ENCODE data around the gene KCNJ16.
"Not testable (repeated sequence)": the region's sequence is repeated elsewhere in the genome, so short reads cannot be mapped to it uniquely, and the experiment has no call there.

The KCNJ16 gene

DNA sequence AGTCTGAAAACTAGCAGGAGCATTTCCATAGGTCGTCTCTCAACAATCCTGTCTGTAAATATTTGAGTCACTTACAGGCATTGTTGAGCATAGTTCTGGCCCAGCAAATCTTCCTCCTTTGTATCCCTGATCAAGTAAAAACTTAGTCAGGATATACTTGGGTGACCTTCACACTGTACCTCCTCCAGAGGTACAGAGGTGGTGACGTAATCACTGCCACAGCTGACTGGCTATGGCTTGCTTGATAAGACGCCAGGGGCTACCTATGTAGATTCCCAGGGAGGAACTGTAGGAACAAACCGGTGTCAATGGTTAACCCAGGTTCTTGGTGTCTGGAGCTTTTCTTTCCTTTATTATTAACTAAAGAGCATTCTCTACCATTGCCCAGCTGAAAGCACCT lies at the start of gene KCNJ16:
Gene KCNJ16 (plus strand): TSS at position 270 of the 400 bp plus-strand sequence. CDS start 56,863 bp downstream, outside the sequence.
- DNase-seq (ENCODE audit: low read depth) = no peak

DNA sequence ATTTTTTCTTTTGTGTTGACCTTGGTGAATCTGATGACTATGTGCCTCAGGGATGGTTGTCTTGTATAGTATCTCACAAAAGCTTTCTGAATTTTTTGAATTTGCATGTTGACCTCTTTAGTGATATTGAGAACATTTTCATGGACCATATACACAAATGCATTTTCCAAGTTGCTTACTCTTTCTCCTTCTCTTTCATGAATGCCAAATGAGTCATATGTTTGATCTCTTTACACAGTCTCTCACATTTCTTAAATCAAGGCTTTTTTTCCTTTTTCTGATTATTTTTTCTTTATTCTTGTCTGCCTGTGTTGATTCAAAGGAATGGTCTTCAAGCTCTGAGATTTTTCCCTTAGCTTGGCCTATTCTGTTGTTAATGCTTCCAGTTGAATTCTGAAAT lies 46.6 kb upstream of the KCNJ16 start:
- no peak for DNase-seq (ENCODE audit: low read depth)

DNA sequence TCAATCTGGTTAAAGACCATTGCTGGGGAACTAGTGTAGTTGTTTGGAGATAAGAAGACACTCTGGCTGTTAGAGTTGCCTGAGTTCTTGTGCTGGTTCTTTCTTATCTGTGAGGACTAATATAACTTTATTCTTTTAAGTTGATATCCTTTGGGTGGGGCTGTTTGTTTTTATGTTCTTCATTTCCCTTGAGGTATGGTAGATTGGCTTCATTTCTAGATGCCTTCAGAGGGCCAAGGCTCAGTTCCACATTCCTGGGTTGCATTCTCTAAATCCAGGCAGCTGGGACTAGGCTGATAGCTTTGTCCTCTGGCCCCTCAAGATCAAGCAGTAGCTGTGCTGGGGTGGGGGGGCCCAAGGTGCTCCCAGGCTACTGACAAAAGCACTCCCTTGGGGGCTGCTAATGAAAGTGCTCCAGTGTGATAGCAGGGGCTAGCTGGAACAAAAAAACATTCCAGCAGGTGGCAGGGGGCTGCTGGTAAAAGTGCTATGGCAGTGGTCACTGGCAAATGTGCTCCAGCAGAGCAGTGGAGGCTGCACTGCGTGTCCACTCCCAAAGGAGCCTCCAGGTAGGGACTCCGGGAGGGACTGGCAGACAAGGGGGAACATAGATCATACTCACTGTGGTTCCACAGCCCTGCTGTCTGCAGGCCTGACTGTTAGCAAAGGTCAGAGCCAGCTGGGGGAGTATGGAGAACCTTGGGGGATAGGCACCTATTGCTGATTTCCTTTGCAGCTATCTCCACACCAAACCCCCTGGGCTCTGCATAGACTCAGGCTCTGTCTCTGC lies 45.9 kb upstream of the KCNJ16 start:
- no peak for DNase-seq (ENCODE audit: low read depth)

DNA sequence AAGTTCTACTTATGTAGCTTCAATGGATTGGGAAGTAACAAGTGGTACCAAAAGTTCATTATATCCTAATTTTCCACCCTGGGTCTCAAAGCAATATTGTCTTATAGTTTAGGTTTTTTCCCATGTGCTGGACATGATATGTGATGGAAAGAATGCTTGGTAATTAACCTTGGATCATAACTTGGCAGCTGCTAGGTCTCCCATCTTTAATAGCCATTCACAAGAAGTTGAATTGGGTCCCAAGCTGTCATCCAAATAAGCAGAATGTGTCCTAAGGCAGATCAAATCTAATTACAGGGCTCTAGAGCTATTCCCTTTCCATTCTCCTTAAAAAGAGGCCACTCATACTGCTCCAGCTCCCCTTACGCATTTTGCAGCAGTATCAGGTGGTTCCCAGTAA lies 44.7 kb upstream of the KCNJ16 start:
- no peak for DNase-seq (ENCODE audit: low read depth)

DNA sequence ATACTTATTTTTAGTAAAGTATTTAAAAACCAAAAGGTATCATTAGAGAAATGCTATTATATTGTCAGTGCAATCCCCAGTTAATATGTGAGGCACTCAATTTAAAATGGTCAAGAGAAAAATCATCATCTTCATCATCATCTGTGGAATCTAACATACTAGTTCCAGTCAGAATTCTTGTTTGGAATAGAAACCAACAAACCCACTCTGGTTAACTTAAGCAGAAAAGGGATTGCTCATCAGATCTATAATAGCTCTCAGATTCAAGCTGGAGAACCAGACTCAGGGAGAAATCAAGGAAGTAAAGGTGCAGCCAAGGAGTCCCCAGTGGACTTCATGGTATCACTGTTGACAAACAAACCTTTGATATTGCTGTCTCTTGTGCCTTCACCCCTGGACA lies 43.7 kb upstream of the KCNJ16 start:
- no peak for DNase-seq (ENCODE audit: low read depth)

DNA sequence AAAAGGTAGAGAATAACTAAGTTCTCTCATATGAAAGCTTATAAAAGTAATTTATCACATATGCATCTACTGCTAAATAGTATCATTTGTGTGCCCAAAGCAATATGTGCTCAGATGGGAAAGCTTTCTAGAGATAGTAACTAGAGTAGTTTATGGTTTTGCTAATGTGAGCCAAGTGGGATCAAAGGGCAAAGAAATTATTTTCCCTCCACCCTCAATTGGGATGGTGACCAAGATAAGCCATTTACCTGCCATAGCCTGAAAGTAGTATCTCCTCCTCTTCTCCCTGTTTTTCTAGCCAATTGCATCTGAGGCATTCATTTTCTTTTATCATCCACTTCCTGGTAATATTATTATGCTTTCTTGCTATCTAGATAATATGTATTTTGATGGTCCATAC lies 41.9 kb upstream of the KCNJ16 start:
- DNase-seq (ENCODE audit: low read depth) = no peak

DNA sequence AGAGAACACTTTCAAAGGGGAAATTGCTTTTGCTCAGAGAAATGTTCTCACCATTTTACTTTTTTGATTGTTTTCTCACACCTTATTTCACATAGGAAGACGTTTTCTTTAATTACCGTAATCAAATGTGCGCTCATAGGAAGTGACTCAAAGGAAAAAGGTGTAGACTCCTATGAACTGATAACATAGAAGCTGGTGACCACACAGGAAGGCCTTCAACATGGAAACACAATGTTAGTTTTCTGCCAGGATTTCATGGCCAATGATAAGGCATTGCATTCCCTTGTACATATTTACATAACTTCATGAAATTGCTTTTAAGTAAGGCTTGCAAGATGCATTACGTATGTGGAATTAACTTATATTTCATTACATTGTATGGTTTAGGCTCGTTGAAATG lies 40.9 kb upstream of the KCNJ16 start:
- DNase-seq (ENCODE audit: low read depth) = no peak

DNA sequence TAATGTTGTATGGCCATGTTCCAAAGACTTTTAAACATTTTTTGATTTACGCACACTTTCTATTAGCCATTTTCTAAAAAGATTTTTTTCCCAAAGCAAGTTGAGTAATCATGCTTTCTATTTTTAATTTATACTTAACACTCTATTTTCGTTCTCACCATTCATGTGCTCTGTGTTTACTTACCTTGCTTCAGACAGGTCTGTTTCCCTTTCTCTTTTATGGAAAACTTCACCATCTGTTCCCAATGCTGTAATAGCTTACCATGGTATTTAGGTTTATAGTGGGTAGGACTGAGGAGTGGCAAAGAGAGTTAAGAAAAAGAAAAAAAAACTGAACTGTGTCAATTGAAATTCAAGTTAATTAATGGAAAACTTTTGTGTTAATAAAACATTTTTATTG lies 37.5 kb upstream of the KCNJ16 start:
- DNase-seq (ENCODE audit: low read depth) = no peak

DNA sequence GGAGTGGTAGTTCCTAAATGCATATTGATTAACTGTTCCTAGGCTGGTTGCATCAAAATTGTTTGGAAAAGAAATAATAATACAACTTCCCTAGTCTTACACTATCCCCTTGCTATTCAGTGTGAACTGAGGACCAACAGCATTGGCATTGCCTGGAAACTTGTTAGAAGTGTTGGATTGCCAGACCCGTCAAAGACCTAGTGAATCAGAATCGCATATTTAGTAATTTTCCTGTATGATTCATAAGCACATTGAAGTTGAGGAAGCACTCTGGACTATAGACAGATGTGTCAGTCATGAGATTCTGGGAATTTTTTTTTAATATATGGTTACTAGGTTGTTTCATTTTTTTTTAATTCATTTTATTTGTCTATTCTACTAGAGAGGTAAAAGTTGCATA lies 34.7 kb upstream of the KCNJ16 start:
- no peak for DNase-seq (ENCODE audit: low read depth)

DNA sequence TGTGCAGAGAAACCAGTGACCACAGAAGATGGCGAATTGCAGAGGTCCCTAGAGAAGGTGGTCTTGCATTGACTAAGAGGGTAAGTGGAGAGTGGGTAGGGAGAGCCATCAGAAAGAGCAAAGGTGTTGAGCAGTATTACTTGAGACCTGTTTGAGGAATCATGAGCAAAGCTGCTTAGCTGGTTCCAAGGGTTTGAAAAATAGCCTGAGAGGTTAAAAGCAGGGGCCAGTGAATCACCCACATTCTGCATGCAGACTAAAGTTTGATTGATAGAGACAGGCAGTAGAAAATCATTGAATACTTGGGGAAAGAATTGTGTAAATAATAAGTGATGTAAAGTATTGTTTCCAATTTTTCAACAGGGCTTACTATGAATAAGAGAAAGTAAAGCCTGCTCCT lies 34.0 kb upstream of the KCNJ16 start:
- DNase-seq (ENCODE audit: low read depth) = no peak

DNA sequence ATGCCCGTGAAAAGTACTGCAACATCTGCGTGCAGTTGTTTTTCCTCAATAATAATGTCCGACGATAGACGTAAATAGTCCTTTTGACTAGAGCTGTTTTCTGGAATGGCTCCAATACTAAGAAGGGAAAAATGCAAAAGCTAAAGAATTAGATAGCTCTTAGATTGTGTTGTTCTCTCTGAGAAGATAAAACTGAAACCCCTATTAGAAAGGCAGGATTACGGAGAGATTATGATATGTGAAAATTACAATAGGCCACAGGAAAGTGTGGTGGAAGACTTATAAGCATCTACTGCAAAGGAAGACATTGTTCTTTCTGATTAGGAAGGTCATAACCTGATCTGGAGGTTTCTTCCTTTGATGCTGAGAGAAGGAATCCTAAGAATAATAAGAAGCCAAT lies 33.5 kb upstream of the KCNJ16 start:
- DNase-seq (ENCODE audit: low read depth) = no peak

DNA sequence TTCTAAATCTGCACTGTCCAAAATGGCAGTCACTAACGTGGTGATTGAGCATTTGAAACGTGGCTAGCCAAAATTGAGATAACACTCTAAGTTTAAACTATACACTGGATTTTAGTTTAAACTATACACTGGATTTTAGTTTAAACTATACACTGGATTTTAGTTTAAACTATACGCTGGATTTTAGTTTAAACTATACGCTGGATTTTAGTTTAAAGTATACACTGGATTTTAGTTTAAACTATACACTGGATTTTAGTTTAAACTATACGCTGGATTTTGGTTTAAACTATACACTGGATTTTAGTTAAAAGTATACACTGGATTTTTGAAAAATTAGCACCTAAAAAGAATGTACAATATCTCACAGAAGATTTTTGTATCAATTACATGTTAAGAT lies 29.2 kb upstream of the KCNJ16 start:
- DNase-seq (ENCODE audit: low read depth) = not testable (repeated sequence)

DNA sequence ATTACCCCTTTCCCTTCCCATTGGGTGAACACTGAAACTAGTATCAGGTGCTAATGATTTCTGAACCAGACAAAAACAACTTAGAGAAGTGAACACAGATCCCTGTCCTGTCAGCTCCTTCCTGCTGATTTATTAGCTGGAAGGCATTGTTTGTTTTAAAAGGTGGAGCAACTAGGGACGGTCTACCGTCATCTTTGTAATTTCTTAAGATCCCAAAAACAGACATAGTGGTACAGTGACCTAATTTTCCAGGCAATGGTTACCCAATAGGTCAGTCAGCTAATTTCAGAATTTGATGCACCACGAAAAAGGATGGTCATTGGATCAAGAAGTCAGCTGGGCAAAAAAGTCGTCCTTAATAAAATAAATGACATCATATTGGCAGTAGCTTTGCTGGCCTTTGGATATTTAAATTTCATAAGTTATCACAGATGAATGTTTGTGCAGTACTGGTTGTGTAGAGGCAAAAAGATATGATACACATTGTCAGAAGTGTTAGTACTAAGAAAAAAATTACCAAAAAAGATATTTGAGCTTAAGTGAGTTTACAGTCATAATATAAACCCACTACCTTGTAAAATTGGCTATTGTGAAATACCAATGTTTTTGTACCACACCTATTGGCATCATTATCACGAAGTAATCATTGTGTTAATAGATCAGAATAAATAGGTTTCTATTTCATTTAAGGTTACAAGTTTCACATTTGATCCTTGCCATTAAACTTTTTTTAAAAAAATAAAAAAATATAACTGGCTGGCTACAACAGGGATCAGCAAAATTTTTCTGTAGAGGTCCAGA lies 27.2 kb upstream of the KCNJ16 start:
- DNase-seq (ENCODE audit: low read depth) = no peak

DNA sequence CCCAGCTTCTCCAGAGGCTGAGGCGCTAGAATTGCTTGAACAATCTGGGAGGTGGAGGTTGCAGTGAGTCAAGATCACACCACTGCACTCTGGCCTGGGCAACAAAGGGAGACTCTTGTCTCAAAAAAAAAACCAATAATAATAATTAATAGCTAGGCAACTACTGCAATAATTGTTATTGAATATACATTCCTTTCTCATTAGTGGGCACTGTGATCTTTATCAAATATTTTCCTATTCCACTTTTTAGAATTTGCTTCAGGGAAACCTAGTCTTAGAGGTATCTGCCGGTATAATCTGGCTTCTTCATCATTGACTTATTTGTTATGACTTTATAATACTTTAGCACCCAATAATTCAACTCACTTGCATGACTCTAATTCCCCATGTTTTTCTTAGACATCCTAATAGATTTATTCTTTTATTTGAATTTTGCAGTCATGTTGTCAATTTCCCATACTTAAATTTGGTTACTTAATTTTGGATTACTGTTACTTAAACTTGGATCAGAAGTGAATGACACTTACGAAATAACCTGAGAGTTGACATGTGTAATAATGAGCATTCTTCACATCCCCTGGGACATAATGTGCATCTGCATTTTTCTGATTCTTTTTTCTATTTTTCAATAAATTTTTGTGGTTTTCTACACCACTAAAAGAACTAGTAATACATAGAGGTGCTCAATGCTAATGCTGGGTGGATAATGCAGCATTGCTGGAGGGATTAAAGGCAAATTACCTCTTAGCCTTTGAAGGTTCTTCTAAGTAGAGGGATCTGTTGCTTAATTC lies 25.0 kb upstream of the KCNJ16 start:
- DNase-seq (ENCODE audit: low read depth) = no peak

DNA sequence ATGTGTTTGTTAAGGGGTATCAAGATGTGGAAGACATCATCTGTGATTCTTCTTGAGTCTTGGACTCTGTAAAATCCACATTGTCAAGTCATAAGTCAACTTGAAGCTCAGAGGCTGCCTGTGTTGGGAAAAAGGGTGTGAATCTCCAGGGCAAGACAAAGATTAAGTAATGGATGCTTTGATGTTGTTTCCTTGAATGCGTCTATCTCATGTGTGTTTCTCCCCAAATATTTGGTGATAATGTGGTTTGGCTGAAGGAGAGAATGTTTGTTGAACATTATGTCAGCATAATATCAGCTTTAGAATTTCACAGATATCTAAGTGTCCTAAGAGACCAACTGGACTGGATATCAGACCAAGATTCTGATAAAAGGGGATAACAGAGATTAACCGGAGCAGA lies 24.1 kb upstream of the KCNJ16 start:
- no peak for DNase-seq (ENCODE audit: low read depth)

DNA sequence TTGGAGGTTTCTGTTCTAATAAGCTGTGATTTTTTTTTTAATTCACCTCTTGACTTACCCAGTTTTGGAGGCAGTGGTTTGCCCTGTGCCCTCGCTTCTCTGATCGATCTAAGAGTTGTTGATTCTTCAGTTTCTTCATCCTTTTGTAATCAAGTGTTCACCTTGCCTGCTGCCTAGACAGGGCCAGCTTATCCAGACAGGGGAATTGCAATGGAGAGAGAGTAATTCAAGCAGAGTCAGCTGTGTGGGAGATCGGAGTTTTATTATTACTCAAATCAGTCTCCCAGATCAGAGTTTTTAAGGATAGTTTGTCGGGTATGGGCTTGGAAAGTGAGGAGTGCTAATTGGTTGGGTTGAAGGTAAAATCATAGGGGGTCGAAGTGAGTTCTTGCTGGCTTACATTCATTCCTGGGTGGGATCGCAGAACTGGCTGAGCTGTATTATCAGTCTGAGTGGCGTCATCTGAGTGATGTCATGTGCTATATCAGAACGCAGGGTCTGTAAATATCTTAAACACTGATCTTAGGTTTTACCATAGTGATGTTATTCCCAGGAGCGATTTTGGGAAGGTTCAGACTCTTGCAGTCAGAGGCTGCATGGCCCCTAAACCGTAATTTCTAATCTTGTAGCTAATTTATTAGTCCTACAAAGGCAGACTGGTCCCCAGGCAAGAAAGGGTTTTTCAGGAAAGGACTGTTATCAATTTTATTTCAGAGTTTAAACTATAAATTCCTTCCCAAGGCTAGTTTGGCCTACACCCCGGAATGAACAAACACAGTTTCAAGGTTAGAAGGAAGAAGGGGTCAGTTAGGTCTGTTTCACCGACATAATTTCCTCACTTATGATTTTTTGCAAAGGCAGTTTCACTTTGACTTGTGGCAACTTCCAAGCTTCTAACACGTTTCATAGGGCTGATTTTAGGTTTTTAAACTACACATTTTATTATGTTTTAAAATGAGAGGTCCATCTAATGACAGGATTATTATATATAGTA lies 21.5 kb upstream of the KCNJ16 start:
- no peak for DNase-seq (ENCODE audit: low read depth)

DNA sequence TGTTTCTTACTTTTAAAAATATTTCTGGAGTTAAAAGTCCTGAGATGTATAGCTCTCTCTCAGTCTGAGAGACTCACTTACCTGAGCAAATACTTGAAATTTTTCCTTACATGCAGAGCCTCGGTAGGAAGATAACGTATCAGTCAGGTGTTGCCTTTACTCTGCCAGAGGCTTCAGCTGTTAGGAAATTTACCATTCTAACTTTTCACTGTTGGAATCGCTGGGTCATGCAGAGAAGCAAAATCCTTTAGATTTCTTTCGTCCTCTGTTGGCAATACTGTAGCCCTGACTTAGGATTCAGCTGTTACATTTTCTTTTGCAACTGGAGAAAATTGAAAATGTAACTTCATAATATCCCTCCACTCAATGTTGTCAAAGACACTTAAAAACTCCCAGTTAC lies 20.0 kb upstream of the KCNJ16 start:
- no peak for DNase-seq (ENCODE audit: low read depth)

DNA sequence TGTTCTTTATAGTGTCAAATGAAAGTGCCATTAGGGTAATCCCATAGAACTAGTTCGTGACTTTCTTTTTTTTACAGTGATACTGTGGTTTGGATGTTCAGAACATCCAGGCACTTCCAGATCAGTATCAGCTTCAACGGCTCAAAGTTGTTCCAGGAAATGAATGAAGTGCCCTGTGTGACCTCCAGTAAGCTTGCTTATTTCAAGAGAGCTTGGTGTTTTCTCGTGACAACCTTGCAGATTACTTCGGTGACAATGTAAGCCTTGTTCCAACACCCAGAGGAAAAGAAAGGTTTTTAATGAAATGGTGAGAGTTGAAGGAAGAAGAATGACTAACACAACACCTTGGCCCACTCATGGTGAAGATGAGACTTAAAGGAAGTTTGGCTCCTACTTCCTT lies 16.0 kb upstream of the KCNJ16 start:
- no peak for DNase-seq (ENCODE audit: low read depth)

DNA sequence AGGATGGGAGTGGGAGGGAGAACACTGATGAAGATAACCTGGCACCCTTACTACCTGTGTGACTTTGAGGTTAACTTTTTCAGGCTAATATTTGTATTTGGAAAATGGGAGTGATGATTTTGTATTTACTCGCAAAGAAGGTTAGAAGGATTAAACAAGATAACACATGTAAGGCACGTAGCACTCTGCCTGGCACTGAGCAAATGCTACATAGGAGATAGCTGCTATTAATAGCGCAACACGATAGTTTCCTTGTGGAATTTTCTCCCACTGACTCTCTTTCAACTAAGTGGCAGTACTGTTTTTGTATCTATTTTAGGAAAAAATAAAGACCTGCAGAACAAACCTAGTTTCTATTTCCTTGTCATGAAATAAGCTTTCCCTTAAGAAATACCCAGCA lies 15.4 kb upstream of the KCNJ16 start:
- no peak for DNase-seq (ENCODE audit: low read depth)

DNA sequence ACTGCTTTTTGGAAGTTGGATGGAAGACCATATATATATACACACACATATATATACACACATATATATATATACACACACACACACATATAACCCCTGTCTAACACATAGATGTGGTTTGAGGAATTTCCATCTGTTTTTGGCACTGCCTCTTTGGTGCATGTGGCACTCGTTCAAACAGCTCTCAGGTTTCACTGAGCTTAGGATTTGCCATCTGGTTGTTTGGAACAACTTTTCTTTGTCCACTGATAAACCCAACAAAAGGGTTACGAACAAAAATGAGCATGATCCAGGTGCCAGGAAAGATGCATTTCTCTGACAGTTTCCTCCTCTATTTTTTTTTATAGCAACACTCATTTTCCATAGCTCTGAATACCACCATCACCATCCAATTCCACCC lies 14.6 kb upstream of the KCNJ16 start:
- DNase-seq (ENCODE audit: low read depth) = no peak

DNA sequence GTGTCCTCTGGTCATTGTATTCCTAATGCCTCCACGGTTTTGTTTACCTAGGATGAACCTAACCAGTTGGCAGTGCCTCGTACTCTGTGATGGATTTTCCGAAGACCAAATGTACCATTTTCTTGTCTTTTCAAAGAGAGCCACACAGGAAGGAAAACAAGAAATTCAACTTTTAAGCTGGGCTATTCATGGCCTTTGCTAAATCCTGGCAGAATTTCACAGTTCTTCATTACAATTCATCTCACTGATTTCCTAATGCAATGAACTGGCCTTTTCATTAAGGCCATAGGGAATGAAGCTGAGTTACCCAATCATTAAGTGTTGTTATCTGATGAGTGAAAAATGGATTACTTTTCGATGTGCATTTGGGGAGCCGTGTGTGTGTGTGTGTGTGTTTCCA lies 7.9 kb upstream of the KCNJ16 start:
- DNase-seq (ENCODE audit: low read depth) = no peak

All from GM04504 (cell line).